GM21360 (cell line): ENCODE measurements around the gene ZNF117.
"Not testable (repeated sequence)": the region's sequence is repeated elsewhere in the genome, so short reads cannot be mapped to it uniquely, and the experiment has no call there.

ENCODE experiments used
- ATAC-seq: cut with Tn5 transposase; IDR thresholded peaks from one replicate; pipeline ENCODE4 v1.9.1; 2021; ENCODE audit warnings: mild to moderate bottlenecking, moderate library complexity; ENCODE audit not compliant: unreplicated experiment

ZNF117 gene

DNA sequence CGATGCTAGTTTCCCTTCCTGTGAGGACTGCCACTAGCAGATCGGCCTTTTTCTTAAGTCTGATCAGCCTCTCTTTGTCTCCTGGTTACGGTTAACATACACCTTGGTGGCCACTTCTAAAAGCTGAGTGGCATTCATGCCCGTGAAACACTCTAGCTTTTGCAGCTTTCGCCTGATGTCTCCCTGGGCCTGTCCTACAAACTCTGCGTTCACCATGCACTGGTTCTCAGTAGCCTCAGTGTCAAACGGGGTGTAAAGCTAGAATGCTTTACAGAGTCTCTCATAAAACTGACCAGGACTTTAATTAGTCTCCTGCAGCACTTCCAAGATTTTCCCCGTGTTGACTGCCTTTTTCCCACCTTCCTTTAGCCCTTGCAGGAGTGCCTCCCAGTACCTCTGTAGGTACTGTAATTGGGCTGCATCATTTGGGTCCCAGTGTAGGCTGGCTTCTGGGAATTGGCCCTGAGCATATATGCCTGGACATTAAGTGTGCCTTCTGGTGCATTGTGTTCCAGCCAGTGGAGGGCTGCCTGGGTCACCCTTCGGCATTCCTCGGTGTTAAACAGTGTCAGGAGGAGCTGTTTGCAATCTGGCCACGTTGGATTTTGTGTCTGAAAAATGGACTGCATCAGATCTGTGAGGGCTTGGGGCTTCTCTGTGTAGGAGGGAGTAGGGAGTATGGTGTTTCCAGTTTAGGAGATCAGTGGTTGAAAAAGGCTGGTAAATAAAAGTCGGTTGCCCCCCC lies 6.5 kb upstream of the ZNF117 start:
- no peak for ATAC-seq

DNA sequence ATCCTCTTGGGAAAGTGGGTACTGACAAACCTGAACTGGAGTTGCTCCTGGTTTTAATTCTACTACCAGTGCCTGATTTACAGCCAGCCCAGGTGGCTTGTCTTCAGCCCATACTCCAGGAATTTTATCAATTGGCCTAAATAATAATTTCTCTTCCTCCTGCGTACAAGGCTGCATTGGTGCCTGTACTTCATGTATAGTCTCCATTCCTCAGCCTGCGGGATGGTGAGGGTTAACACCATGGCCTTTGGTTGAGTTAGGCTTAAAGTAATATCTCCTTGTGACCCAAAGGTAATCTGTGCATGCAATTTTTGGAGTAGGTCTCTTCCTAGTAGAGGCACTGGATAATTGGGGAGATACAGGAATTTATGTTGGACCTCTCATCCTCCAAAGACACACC lies 5.5 kb upstream of the ZNF117 start:
- no peak for ATAC-seq

DNA sequence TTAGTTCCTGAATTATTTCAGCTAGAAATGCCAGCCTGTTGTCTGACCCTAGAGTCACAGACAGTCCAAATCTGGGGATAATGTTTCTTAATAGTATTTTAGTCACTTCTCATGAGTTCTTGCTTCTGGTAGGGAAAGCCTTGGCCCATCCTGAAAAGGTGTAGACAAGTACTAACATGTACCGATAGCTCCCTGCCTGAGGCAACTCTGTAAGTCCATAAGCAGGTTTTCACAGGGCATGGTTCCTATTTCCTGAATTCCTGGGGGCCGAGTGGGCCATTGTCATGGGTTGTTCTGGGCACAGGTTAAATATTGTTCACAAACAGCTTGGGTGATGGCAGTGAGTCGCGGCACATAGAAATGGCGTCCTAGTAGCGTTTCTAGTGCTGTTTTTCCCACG lies 3.1 kb upstream of the ZNF117 start:
- no peak for ATAC-seq

DNA sequence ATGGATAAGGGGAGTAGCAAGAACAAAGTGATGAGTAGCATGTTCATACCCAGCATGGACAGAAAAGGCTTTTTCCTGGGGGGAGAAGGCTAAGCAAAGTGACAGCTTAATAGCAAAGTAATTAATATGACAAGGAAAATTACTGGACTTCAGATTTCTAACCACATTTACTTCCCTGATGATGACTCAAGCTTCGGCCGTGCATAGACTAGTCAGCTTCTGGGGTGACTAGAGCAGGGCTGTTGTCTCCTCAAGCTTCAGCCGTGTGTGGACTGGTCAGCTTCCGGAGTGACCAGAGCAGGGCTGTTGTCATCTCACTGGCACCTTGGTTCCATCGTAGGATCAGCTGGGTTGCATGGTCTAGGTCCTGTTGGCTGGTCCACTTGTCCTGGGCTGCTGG lies 2.1 kb upstream of the ZNF117 start:
- no peak for ATAC-seq

DNA sequence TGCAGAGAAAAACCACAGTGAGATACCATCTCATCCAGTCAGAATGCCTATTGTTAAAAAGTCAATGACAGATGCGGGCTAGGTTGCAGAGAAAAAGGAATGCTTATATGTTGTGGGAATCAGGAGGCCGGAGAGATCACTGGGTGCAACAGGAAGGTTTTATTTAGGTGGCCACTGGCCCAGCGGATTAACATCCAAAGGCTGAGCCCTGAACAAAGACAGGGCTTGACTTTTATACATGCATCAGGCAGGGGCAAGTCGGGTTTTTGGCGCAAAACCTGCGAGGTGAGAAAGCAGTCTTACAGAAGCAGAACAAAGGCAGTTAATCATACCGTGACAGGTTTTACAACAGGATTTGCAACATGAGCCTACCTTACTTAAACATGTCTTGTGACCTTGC lies 620 bp downstream of the ZNF117 start:
- no peak for ATAC-seq

DNA sequence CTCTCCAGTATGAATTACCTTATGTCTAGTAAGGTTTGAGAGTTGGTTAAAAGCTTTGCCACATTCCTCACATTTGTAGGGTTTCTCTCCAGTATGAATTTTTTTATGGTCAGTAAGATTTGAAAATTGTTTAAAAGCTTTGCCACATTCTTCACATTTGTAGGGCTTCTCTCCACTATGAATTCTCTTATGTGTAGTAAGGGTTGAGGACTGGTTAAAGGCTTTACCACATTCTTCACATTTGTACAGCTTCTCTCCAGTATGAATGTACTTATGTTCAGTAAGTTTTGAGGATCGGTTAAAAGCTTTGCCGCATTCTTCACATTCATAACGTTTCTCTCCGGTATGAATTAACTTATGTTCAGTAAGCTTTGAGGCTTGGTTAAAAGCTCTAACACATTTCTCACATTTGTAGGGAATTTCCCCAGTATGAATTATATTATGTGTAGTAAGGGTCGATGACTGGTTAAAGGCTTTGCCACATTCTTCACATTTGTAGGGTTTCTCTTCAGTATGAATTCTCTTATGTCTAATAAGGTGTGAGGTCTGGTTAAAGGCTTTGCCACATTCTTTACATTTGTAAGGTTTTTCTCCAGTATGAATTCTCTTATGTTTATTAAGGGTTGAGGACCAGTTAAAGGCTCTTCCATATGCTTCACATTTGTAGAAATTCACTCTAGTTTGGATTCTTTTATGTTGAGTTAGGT lies 12.2 kb downstream of the ZNF117 start:
- ATAC-seq: no peak

DNA sequence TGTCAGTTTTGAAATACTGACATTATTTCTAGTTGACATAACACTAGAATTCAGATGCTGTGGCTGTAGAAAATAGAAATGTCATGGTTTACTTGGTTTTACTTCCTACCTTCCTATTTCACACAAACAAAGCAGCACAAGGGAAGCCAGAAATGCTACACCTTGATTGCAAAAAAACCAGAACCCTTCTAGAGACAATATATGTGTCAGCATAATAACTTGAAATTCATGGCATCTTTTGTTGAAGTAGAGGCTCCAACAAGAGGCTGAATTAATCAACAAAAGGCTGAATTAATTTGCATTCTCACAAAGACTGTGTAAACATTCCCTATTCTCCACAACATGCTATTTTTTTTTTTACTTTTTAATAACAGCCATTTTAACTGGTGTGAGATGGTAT lies 25.2 kb downstream of the ZNF117 start:
- ATAC-seq: no peak

DNA sequence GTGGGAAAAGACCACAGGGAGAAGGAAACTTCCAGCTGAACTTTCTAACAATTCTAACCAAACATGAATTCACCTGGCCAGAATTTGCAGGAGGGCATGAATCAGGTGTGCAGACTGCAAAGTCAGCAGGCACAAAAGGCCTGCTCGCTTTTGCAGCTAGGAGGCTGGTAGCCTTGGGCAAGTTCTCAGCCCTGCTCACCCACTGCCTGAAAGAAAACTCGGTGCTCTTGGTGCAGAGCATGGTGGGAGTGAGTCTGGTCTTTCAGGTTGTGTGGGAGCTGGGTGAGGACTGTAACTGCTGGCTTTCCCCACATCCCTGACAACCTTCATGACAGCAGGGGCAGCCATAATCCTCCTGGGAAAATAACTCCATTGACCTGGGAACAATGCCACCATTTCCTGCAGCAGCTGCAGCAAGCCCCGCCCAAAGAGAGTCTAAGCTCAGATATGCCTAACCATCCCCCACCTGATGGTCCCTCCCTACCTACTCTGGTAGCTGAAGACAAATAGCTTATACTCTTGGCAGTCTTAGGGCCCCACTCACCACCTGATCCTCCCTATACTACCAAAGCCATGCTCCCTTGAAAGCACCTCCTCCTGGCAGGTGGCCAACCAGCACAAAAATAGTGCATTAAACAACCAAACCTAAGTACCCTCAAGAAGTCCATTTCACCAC lies 31.6 kb downstream of the ZNF117 start:
- no peak for ATAC-seq

DNA sequence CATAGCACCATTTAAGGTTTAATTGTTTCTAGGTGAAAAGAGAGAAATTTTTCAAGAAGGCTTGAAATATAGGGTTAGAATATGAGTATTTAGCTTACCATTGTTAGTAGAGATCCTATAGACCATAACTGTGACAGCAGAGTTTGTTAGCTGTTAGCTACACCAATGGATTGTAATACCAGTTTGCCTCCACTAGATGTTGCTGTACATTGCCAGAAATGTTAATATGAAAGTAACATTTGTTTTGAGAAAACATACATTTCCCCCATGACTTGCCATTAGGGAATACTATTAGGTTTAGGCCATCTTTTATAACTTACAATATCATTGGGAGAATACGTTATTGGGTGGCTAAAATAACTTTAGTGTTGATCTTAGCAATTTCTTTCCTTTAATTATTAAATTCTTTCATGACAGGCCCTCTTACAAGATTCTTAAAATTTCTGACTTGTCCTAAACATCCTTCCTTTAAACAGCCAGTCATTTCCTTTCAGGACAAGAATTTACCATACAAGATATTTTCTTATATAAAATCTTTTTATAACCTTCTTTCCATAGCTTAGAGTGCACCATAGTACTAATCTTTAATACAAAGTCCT lies 39.5 kb downstream of the ZNF117 start:
- no peak for ATAC-seq

DNA sequence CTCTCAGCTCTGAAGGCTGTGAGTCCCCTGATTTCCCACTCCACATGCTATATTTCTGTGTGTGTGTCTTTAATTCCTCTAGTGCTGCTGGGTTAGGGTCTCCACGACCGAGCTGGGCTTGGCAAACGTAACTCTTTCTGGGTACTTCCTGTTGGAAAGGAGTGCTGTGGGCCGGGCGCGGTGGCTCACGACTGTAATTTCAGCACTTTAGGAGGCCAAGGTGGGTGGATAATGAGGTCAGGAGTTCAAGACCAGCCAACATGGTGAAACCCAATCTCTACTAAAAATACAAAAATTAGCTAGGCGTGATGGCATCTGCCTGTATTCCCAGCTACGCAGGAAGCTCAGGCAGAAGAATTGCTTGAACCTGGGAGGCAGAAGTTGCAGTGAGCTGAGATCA lies 40.2 kb downstream of the ZNF117 start:
- not testable (repeated sequence) for ATAC-seq

DNA sequence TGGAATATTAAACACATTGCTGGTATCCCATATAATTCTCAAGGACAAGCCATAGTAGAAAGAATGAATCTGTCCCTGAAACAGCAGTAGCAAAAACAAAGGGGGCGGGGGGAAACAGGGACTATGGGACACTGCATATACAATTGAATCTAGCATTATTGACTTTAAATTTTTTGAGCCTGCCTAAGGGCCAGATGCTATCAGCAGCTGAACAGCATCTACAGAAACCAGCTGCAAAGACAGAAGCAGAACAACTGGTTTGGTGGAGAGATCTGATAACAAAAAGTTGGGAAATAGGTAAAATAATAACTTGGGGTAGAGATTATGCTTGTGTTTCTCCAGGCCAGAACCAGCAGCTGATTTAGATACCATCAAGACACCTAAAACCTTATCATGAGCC lies 42.1 kb downstream of the ZNF117 start:
- not testable (repeated sequence) for ATAC-seq

DNA sequence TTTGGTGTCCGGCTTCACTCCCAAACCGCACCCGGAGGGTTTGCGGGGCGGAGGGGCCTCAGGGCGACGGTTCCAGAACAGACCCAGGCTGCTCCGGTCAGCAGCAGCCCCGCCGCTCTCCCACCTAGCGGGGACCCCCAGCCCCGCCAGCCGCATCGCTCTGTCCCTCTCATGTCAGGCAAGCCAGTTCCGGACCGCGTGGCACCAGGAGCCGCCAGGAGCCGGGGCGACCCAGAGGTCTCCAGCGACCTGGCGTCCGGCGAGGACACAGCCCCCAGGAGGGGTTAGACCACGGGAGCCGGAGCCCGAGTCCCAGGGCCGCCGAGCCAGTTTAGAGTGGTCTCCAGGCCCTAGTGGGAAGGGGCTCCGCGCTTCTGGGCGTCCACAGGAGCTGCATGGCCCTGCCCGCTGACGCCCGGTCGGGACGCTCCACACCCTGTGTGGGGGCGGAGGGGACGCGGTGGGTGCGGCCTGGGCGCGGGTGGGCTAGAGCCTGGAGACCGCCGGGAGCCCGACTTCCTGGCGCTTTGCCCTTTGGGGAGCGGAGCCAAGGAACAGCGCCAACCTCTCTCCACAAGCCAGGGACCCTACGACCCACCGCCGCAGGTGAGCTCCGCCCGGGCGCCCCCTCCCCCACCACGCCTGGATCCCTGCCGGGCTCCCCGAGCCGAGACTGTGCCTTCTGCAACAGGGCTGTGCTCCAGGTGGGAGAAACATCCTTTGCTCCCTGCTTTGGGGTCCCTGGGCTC lies 43.4 kb downstream of the ZNF117 start:
- ATAC-seq: no peak

DNA sequence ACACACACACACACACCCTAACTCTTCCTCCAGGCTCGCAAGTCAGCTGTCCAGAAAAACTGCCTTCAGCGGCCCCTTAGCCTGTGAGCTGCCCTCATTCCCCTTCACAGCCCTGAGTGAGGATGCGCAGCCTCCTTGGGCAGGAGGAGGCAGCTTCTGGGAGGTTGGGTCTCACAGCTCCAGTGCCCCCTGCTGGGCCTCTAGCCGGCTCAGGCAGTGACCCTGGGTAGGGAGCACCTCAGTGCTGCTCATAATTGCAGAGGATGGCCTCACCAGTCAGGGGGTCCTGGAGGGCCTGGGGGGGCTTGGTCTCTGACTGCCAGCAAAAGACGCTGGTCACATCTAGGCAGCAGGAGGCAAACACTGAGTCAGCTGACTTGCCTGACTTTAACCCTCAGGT lies 44.1 kb downstream of the ZNF117 start:
- ATAC-seq: no peak

DNA sequence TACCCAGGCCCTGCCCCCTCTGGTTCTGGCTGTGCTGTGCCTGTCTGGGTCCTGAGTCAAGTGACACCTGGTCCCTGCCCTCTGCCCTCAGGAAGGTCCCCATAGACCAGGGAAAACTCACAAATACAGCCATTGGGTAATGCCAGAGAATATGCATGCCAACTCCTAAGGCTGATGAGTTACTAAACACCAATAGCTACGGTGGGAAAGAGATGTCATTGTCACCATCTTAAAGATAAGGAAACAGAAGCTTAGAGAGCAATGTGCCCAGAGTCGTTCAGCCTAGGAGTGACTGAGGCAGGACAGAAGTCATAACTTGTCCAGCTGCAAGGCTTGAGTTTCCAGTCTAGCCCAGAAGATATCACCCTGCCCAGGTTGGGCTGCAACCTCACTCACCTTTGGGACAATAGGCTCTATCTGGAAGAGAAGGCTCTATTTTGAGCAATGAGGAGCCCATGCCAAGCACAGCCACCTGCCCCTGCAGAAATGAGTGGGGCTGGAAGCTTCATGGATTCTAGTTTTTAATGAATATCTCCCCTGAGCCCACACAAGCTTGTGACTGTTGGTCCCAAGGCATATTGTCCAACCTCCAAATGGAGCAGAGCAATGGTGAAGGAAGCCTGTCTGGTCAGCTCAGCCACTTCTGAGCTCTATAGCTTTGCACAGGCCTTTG lies 45.2 kb downstream of the ZNF117 start:
- ATAC-seq: no peak

DNA sequence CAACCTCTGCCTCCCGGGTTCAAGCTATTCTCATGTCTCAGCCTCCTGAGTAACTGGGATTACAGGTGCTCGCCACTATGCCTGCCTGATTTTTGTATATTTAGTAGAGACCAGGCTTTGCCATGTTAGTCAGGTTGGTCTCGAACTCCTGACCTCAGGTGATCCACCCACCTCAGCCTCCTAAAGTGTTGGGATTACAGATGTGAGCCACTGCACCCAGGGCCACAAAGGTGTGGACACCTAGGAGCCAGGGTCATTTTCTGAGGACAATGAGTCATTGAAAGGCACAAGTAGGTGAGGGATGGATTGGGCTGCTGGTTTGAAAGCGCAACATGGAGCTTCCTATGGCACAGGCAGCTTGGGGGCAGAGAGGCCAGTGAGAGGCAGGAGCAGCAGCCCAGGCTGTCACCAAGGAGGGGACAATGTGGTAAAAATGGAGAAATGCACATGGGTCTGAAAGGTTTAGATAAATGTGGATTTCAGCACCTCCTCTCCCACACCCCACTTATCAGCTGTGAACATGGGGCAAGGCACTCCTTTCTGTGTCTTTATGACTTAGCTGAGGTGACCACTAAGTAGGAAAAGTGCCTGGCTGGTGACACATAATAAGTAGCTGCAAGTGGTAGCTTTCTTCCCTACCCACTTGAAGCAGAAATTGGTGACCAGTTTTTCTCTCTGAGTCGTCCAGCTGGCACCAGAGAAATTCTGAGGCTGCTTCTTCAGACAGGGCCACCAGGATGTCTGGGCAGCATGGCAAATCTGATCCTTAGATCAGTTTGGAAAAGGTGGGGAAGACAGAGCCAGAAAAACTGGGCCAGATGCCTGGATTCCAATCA lies 46.0 kb downstream of the ZNF117 start:
- ATAC-seq: not testable (repeated sequence)

DNA sequence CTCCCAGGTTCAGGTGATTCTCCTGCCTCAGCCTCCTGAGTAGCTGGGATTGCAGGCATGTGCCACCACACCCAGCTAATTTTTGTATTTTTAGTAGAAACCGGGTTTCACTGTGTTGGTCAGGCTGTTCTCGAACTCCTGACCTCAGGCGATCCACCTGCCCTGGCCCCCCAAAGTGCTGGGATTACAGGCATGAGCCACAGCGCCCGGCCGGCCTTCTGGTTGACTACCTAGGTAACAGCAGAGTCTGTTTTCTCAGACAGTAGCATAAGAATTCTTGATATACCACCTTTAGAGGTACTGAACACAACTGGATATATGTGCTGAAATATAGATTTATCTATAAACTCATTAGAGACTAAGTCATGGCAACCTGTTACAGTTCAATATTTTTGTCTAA lies 50.8 kb downstream of the ZNF117 start:
- not testable (repeated sequence) for ATAC-seq

DNA sequence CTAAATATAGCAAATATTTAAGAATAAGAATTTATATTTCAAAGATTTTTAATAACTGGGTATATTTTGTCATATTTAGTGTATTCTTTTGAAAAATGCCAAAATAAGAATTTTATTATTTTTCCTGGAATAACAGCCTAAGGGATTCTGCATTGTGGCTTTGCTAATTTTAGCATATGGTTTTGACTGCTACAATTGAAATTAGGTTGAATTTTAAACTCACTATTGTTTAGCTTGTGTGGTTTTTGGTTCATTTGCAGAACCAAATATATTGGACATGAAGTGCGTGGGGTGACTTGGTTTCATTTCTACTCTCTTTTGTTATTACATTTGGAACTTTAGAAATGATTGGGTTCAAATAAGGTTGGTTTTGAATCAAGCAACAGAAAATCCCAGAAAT lies 52.3 kb downstream of the ZNF117 start:
- ATAC-seq: no peak

DNA sequence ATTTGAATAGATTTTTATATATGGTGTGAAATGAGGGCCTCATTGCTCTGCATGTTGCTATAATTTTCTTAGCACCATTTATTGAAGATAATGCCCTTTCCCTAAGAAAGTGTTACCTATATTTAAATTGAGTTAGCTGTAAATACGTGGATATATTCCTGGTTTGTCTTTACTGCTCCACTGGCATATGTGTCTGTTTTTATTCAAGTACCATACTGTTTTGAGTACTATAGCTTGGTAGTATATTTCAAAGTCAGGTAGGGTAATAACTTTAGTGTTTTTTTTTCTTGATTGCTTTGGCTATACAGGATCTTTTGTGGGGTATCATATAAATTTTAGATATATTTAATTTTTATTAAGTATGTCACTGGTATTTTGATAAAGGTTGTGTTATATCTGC lies 56.4 kb downstream of the ZNF117 start:
- no peak for ATAC-seq
